ENCODE results near the gene FLT1. TPM values are rescaled to one million over a fixed set of nuclear protein-coding genes. Genes with fewer than 3 reads are reported as not detected.

Gene FLT1
- total and polyA plus RNA-seq, 2 experiments from 2014 or later, result 7.5 to 14.8 TPM

GRCh38 chr13:28485996-28486543, 8.9 kb downstream of the FLT1 start:
- Histone ChIP-seq H3K36me3 (no peaks in the 10 kb centered on the region), H3K27me3 (no peaks in the 10 kb centered on the region), H3K4me3 (no peak overlapping the region), H3K4me1 (ENCODE audit: low read depth) (peaks cover 44% of the 10 kb centered on the region), H3K9me3 (ENCODE audit: low read depth) (no peaks in the 10 kb centered on the region), H3K27ac (no peak overlapping the region)
- peak in 1 of 2 donors; percentile 41 for DNase-seq (ENCODE audit: low read depth in 1 of 2, low spot score in 1 of 2)
- no peak for TF ChIP-seq CTCF (IDR thresholded peaks at IDR 0.05; ENCODE audit: low read depth, low read length)

- no peak for DNase-seq (ENCODE audit: low read depth in 1 of 2, low spot score in 1 of 2)
- H3K9me3 ChIP-seq (ENCODE audit: low read depth), result no peaks in the 10 kb centered on the region
- H3K4me3 ChIP-seq, result no peak overlapping the region
- no peak for TF ChIP-seq CTCF (IDR thresholded peaks at IDR 0.05; ENCODE audit: low read depth, low read length)
- H3K27ac ChIP-seq, result no peak overlapping the region
- peaks cover 39% of the 10 kb centered on the region for H3K4me1 ChIP-seq (ENCODE audit: low read depth)
- no peaks in the 10 kb centered on the region for H3K27me3 ChIP-seq
- no peaks in the 10 kb centered on the region for H3K36me3 ChIP-seq
Observed at GRCh38 chr13:28485551-28485950, 9.4 kb downstream of the FLT1 start.

- Histone ChIP-seq H3K9me3 (ENCODE audit: low read depth) (no peaks in the 10 kb centered on the region), H3K4me1 (ENCODE audit: low read depth) (peaks cover 38% of the 10 kb centered on the region)
- no peak for DNase-seq (ENCODE audit: low read depth in 1 of 2, low spot score in 1 of 2)
Observed at GRCh38 chr13:28485097-28485496, 9.8 kb downstream of the FLT1 start.

GRCh38 chr13:28483313-28483931, 11.5 kb downstream of the FLT1 start:
- TF ChIP-seq CTCF (IDR thresholded peaks at IDR 0.05; ENCODE audit: low read depth, low read length), result no peak
- Histone ChIP-seq H3K36me3 (no peaks in the 10 kb centered on the region), H3K27ac (no peak overlapping the region), H3K27me3 (no peaks in the 10 kb centered on the region), H3K4me3 (no peak overlapping the region), H3K4me1 (ENCODE audit: low read depth) (peaks cover 38% of the 10 kb centered on the region), H3K9me3 (ENCODE audit: low read depth) (no peaks in the 10 kb centered on the region)
- no peak for DNase-seq (ENCODE audit: low read depth in 1 of 2, low spot score in 1 of 2)

More at GRCh38 chr13:28485097-28485496, 9.8 kb downstream of the FLT1 start:
- Histone ChIP-seq H3K27ac (no peak overlapping the region), H3K36me3 (no peaks in the 10 kb centered on the region), H3K4me3 (no peak overlapping the region), H3K27me3 (no peaks in the 10 kb centered on the region)
- TF ChIP-seq CTCF (IDR thresholded peaks at IDR 0.05; ENCODE audit: low read depth, low read length), result no peak

GRCh38 chr13:28479005-28479404, 15.9 kb downstream of the FLT1 start:
- no peak for DNase-seq (ENCODE audit: low read depth in 1 of 2, low spot score in 1 of 2)
- Histone ChIP-seq H3K36me3 (no peaks in the 10 kb centered on the region), H3K4me3 (no peak overlapping the region), H3K4me1 (ENCODE audit: low read depth) (peaks cover 41% of the 10 kb centered on the region), H3K27me3 (no peaks in the 10 kb centered on the region), H3K27ac (no peak overlapping the region), H3K9me3 (ENCODE audit: low read depth) (no peaks in the 10 kb centered on the region)
- TF ChIP-seq CTCF (IDR thresholded peaks at IDR 0.05; ENCODE audit: low read depth, low read length), result no peak

Data from cardiac muscle cell (in vitro differentiated cells and primary cell).